Measurements from ENCODE around the gene KCNE4.

DNA sequence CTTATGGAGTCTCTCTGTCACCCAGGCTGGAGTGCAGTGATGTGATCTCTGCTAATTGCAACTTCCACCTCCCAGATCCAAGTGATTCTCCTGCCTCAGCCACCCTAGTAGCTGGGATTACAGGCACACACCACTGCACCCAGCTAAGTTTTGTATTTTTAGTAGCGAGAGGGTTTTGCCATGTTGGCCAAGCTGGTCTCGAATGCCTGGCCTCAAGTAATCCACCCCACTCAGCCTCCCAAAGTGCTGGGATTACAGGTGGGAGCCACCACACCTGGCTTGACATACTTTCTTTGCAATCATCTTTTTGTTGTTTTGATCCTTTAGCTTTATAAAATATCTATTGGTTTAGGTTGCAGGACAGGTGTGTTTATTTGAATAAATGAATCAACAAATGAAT is 9.7 kb upstream of the KCNE4 start:
- TF ChIP-seq, protein P1, sequence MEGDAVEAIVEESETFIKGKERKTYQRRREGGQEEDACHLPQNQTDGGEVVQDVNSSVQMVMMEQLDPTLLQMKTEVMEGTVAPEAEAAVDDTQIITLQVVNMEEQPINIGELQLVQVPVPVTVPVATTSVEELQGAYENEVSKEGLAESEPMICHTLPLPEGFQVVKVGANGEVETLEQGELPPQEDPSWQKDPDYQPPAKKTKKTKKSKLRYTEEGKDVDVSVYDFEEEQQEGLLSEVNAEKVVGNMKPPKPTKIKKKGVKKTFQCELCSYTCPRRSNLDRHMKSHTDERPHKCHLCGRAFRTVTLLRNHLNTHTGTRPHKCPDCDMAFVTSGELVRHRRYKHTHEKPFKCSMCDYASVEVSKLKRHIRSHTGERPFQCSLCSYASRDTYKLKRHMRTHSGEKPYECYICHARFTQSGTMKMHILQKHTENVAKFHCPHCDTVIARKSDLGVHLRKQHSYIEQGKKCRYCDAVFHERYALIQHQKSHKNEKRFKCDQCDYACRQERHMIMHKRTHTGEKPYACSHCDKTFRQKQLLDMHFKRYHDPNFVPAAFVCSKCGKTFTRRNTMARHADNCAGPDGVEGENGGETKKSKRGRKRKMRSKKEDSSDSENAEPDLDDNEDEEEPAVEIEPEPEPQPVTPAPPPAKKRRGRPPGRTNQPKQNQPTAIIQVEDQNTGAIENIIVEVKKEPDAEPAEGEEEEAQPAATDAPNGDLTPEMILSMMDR (IDR thresholded peaks at IDR 0.05 in 4 of 5, conservative IDR thresholded peaks at IDR 0.05 in 1 of 5) = no peak
- TF ChIP-seq POLR2A (IDR thresholded peaks at IDR 0.05) = no peak
